A549 (cell line): ENCODE measurements around the gene CD164L2.
A peak's percentile ranks its signal among the peaks of the same experiment; 100 is the strongest.

Experiments
- CEBPB ChIP-seq, 2 experiments: fragments of >200 bp in 1 of 2; sonication (Bioruptor Twin) in 1 of 2; formaldehyde crosslinking in 1 of 2; IDR thresholded peaks; 2 replicates each; pipeline ENCODE4 v1.6.1; 2012 to 2016
- CHD2 ChIP-seq: fragments of 150-350 bp; IDR thresholded peaks from 2 replicates; pipeline ENCODE4 v1.6.1; 2014; ENCODE audit warnings: low read length; ENCODE audit not compliant: partially characterized antibody
- EP300 ChIP-seq, 2 experiments: fragments of >200 bp; sonication (Bioruptor Twin); formaldehyde crosslinking; IDR thresholded peaks; 2 replicates in 1 of 2; 3 replicates in 1 of 2; pipeline ENCODE4 v1.6.1; 2016 to 2017
- HDAC2 ChIP-seq: fragments of 200-600 bp; sonication (generic); IDR thresholded peaks from 2 replicates; pipeline ENCODE4 v1.6.1; 2016
- POLR2A ChIP-seq: IDR thresholded peaks from 2 replicates; pipeline ENCODE4 v1.6.1; 2012; ENCODE audit warnings: mild to moderate bottlenecking, low read length
- RAD21 ChIP-seq, 2 experiments: fragments of >200 bp in 1 of 2; sonication (Bioruptor Twin) in 1 of 2; formaldehyde crosslinking in 1 of 2; IDR thresholded peaks in 1 of 2; conservative IDR thresholded peaks in 1 of 2; 2 replicates in 1 of 2; 3 replicates in 1 of 2; pipeline ENCODE4 v1.6.1; 2012 to 2018; ENCODE audit warnings: inconsistent platforms in 1 of 2
- TF ChIP-seq, protein P1 (sequence below): fragments of >200 bp; sonication (Bioruptor Twin); formaldehyde crosslinking; IDR thresholded peaks from 3 replicates; pipeline ENCODE4 v1.5.1; 2016
- TF ChIP-seq, protein P2 (sequence below): IDR thresholded peaks from 2 replicates; pipeline ENCODE4 v1.6.1; 2012

DNA sequence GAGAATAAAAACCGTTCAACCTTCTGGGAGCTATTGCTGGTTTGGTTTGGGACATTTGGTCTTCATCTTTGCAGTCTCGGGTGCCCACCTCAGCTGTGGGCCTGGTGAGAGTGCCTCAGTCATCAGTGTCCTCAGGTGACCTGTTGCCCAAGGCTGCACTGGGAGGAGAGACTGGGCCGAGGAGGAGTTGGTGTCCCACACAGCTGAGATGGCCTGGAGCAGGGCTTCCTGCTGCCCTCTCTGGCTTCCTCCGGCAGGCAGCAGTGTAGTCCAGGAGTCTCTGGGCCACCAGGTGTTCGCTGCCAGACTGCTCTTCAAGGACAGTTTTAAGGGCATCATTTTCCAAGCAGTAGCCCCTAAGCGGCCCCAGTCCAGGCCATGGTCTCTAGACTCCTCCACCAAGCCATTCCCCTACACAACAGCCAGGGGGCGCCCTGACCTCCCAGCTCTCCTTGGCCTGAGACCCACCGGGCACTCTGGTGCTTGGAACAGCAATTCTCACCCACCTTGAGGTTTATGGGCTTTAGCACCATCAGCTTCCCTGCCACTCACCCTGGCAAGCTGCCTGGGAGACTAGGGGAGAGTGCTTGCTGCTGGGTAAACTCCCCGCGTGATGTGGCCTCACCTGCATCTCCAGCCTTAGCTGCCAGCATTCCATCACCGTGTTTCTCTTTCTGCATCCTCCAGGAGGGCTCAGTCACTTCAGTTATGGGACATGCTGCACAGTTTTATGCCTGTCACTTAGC is 50.4 kb downstream of the CD164L2 start:
- TF ChIP-seq EP300 (IDR thresholded peaks at IDR 0.05) (no peak), CHD2 (no peak), CEBPB (IDR thresholded peaks at IDR 0.05) (no peak), POLR2A (no peak), HDAC2 (no peak), RAD21 (conservative IDR thresholded peaks at IDR 0.05 in 1 of 2, IDR thresholded peaks at IDR 0.05 in 1 of 2) (peak; percentile 24 to 31; a peak in 4 of 5 replicates)
- TF ChIP-seq, protein P1, sequence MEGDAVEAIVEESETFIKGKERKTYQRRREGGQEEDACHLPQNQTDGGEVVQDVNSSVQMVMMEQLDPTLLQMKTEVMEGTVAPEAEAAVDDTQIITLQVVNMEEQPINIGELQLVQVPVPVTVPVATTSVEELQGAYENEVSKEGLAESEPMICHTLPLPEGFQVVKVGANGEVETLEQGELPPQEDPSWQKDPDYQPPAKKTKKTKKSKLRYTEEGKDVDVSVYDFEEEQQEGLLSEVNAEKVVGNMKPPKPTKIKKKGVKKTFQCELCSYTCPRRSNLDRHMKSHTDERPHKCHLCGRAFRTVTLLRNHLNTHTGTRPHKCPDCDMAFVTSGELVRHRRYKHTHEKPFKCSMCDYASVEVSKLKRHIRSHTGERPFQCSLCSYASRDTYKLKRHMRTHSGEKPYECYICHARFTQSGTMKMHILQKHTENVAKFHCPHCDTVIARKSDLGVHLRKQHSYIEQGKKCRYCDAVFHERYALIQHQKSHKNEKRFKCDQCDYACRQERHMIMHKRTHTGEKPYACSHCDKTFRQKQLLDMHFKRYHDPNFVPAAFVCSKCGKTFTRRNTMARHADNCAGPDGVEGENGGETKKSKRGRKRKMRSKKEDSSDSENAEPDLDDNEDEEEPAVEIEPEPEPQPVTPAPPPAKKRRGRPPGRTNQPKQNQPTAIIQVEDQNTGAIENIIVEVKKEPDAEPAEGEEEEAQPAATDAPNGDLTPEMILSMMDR = peak; percentile 50
- TF ChIP-seq, protein P2, sequence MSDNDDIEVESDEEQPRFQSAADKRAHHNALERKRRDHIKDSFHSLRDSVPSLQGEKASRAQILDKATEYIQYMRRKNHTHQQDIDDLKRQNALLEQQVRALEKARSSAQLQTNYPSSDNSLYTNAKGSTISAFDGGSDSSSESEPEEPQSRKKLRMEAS = no peak
